ENCODE data around the gene TPD52L1.

TPD52L1 gene

GRCh38 chr6:125175466-125176048 is 22.0 kb downstream of the TPD52L1 start:
- Histone ChIP-seq H3K9me3 (ENCODE audit: control insufficient read depth, insufficient read depth, low read depth, low read length) (no peaks in the 10 kb centered on the region), H3K27me3 (ENCODE audit: control insufficient read depth, insufficient read depth, low read length) (no peaks in the 10 kb centered on the region), H3K9ac (ENCODE audit: low read length) (no peak overlapping the region), H3K27ac (ENCODE audit: low read depth, low read length) (no peak overlapping the region), H3K4me3 (ENCODE audit: low read depth, low read length) (no peak overlapping the region), H3K4me1 (ENCODE audit: control insufficient read depth, insufficient read depth, low read length) (peaks cover 5% of the 10 kb centered on the region; the same call in 1 of the 2 replicates), H3K36me3 (ENCODE audit: control insufficient read depth, insufficient read depth, low read length) (no peaks in the 10 kb centered on the region)

GRCh38 chr6:125182237-125183008 is 28.9 kb downstream of the TPD52L1 start:
- Histone ChIP-seq H3K9me3 (ENCODE audit: control insufficient read depth, insufficient read depth, low read depth, low read length) (no peaks in the 10 kb centered on the region), H3K27ac (ENCODE audit: low read depth, low read length) (no peak overlapping the region), H3K36me3 (ENCODE audit: control insufficient read depth, insufficient read depth, low read length) (no peaks in the 10 kb centered on the region), H3K9ac (ENCODE audit: low read length) (no peak overlapping the region), H3K4me3 (ENCODE audit: low read depth, low read length) (no peak overlapping the region), H3K4me1 (ENCODE audit: control insufficient read depth, insufficient read depth, low read length) (no peaks in the 10 kb centered on the region), H3K27me3 (ENCODE audit: control insufficient read depth, insufficient read depth, low read length) (no peaks in the 10 kb centered on the region)

GRCh38 chr6:125183391-125183790 is 29.8 kb downstream of the TPD52L1 start:
- Histone ChIP-seq H3K4me3 (ENCODE audit: low read depth, low read length) (no peak overlapping the region), H3K9ac (ENCODE audit: low read length) (no peak overlapping the region), H3K27me3 (ENCODE audit: control insufficient read depth, insufficient read depth, low read length) (no peaks in the 10 kb centered on the region), H3K27ac (ENCODE audit: low read depth, low read length) (no peak overlapping the region), H3K9me3 (ENCODE audit: control insufficient read depth, insufficient read depth, low read depth, low read length) (no peaks in the 10 kb centered on the region), H3K4me1 (ENCODE audit: control insufficient read depth, insufficient read depth, low read length) (no peaks in the 10 kb centered on the region), H3K36me3 (ENCODE audit: control insufficient read depth, insufficient read depth, low read length) (no peaks in the 10 kb centered on the region)

- no peak overlapping the region for H3K27ac ChIP-seq (ENCODE audit: low read depth, low read length)
Observed at GRCh38 chr6:125188037-125188436, 34.5 kb downstream of the TPD52L1 start.

GRCh38 chr6:125188594-125189203 is 35.1 kb downstream of the TPD52L1 start:
- H3K4me3 ChIP-seq (ENCODE audit: low read depth, low read length) = no peak overlapping the region
- no peaks in the 10 kb centered on the region for H3K9me3 ChIP-seq (ENCODE audit: control insufficient read depth, insufficient read depth, low read depth, low read length)
- H3K27ac ChIP-seq (ENCODE audit: low read depth, low read length) = no peak overlapping the region
- peaks cover 11% of the 10 kb centered on the region for H3K4me1 ChIP-seq (ENCODE audit: control insufficient read depth, insufficient read depth, low read length)
- H3K36me3 ChIP-seq (ENCODE audit: control insufficient read depth, insufficient read depth, low read length) = no peaks in the 10 kb centered on the region
- no peaks in the 10 kb centered on the region for H3K27me3 ChIP-seq (ENCODE audit: control insufficient read depth, insufficient read depth, low read length)
- H3K9ac ChIP-seq (ENCODE audit: low read length) = no peak overlapping the region

More at GRCh38 chr6:125188037-125188436, 34.5 kb downstream of the TPD52L1 start:
- Histone ChIP-seq H3K27me3 (ENCODE audit: control insufficient read depth, insufficient read depth, low read length) (no peaks in the 10 kb centered on the region), H3K4me1 (ENCODE audit: control insufficient read depth, insufficient read depth, low read length) (peaks cover 11% of the 10 kb centered on the region), H3K9ac (ENCODE audit: low read length) (no peak overlapping the region), H3K36me3 (ENCODE audit: control insufficient read depth, insufficient read depth, low read length) (no peaks in the 10 kb centered on the region), H3K9me3 (ENCODE audit: control insufficient read depth, insufficient read depth, low read depth, low read length) (no peaks in the 10 kb centered on the region), H3K4me3 (ENCODE audit: low read depth, low read length) (no peak overlapping the region)

GRCh38 chr6:125189494-125189893 is 35.9 kb downstream of the TPD52L1 start:
- no peak overlapping the region for H3K9ac ChIP-seq (ENCODE audit: low read length)
- peaks cover 11% of the 10 kb centered on the region for H3K4me1 ChIP-seq (ENCODE audit: control insufficient read depth, insufficient read depth, low read length)
- no peaks in the 10 kb centered on the region for H3K27me3 ChIP-seq (ENCODE audit: control insufficient read depth, insufficient read depth, low read length)
- no peaks in the 10 kb centered on the region for H3K9me3 ChIP-seq (ENCODE audit: control insufficient read depth, insufficient read depth, low read depth, low read length)
- no peak overlapping the region for H3K4me3 ChIP-seq (ENCODE audit: low read depth, low read length)
- H3K27ac ChIP-seq (ENCODE audit: low read depth, low read length) = no peak overlapping the region
- no peaks in the 10 kb centered on the region for H3K36me3 ChIP-seq (ENCODE audit: control insufficient read depth, insufficient read depth, low read length)

GRCh38 chr6:125190667-125191066 is 37.1 kb downstream of the TPD52L1 start:
- Histone ChIP-seq H3K27me3 (ENCODE audit: control insufficient read depth, insufficient read depth, low read length) (no peaks in the 10 kb centered on the region), H3K4me3 (ENCODE audit: low read depth, low read length) (no peak overlapping the region), H3K36me3 (ENCODE audit: control insufficient read depth, insufficient read depth, low read length) (no peaks in the 10 kb centered on the region), H3K9me3 (ENCODE audit: control insufficient read depth, insufficient read depth, low read depth, low read length) (no peaks in the 10 kb centered on the region), H3K4me1 (ENCODE audit: control insufficient read depth, insufficient read depth, low read length) (peaks cover 11% of the 10 kb centered on the region), H3K27ac (ENCODE audit: low read depth, low read length) (no peak overlapping the region), H3K9ac (ENCODE audit: low read length) (no peak overlapping the region)

GRCh38 chr6:125191916-125192609 is 38.5 kb downstream of the TPD52L1 start:
- Histone ChIP-seq H3K9ac (ENCODE audit: low read length) (no peak overlapping the region), H3K27ac (ENCODE audit: low read depth, low read length) (no peak overlapping the region), H3K4me3 (ENCODE audit: low read depth, low read length) (no peak overlapping the region), H3K9me3 (ENCODE audit: control insufficient read depth, insufficient read depth, low read depth, low read length) (no peaks in the 10 kb centered on the region), H3K36me3 (ENCODE audit: control insufficient read depth, insufficient read depth, low read length) (no peaks in the 10 kb centered on the region), H3K4me1 (ENCODE audit: control insufficient read depth, insufficient read depth, low read length) (peaks cover 11% of the 10 kb centered on the region), H3K27me3 (ENCODE audit: control insufficient read depth, insufficient read depth, low read length) (no peaks in the 10 kb centered on the region)

- H3K4me1 ChIP-seq (ENCODE audit: control insufficient read depth, insufficient read depth, low read length) = peaks cover 12% of the 10 kb centered on the region
- no peaks in the 10 kb centered on the region for H3K9me3 ChIP-seq (ENCODE audit: control insufficient read depth, insufficient read depth, low read depth, low read length)
- no peak overlapping the region for H3K4me3 ChIP-seq (ENCODE audit: low read depth, low read length)
- no peak overlapping the region for H3K27ac ChIP-seq (ENCODE audit: low read depth, low read length)
- H3K9ac ChIP-seq (ENCODE audit: low read length) = no peak overlapping the region
- H3K36me3 ChIP-seq (ENCODE audit: control insufficient read depth, insufficient read depth, low read length) = no peaks in the 10 kb centered on the region
- H3K27me3 ChIP-seq (ENCODE audit: control insufficient read depth, insufficient read depth, low read length) = no peaks in the 10 kb centered on the region
Observed at GRCh38 chr6:125192610-125192930, 39.0 kb downstream of the TPD52L1 start.

GRCh38 chr6:125193208-125193607 is 39.6 kb downstream of the TPD52L1 start:
- Histone ChIP-seq H3K9me3 (ENCODE audit: control insufficient read depth, insufficient read depth, low read depth, low read length) (no peaks in the 10 kb centered on the region), H3K36me3 (ENCODE audit: control insufficient read depth, insufficient read depth, low read length) (no peaks in the 10 kb centered on the region), H3K4me1 (ENCODE audit: control insufficient read depth, insufficient read depth, low read length) (peaks cover 18% of the 10 kb centered on the region), H3K27me3 (ENCODE audit: control insufficient read depth, insufficient read depth, low read length) (no peaks in the 10 kb centered on the region), H3K9ac (ENCODE audit: low read length) (no peak overlapping the region), H3K27ac (ENCODE audit: low read depth, low read length) (no peak overlapping the region), H3K4me3 (ENCODE audit: low read depth, low read length) (no peak overlapping the region)

- H3K4me1 ChIP-seq (ENCODE audit: control insufficient read depth, insufficient read depth, low read length) = peaks cover 18% of the 10 kb centered on the region
- no peaks in the 10 kb centered on the region for H3K9me3 ChIP-seq (ENCODE audit: control insufficient read depth, insufficient read depth, low read depth, low read length)
- no peak overlapping the region for H3K4me3 ChIP-seq (ENCODE audit: low read depth, low read length)
- H3K36me3 ChIP-seq (ENCODE audit: control insufficient read depth, insufficient read depth, low read length) = no peaks in the 10 kb centered on the region
- no peak overlapping the region for H3K9ac ChIP-seq (ENCODE audit: low read length)
- no peaks in the 10 kb centered on the region for H3K27me3 ChIP-seq (ENCODE audit: control insufficient read depth, insufficient read depth, low read length)
- no peak overlapping the region for H3K27ac ChIP-seq (ENCODE audit: low read depth, low read length)
Observed at GRCh38 chr6:125194941-125195340, 41.4 kb downstream of the TPD52L1 start.

Data from HUES6 (cell line).